GM19035 (cell line): ENCODE data around the gene MAP4.

Source experiments
- ATAC-seq: cut with Tn5 transposase; IDR thresholded peaks from one replicate; pipeline ENCODE4 v1.9.1; 2021; ENCODE audit not compliant: unreplicated experiment

Gene MAP4

GRCh38 chr3:47964740-47965139, 51.5 kb downstream of the MAP4 start:
- no peak for ATAC-seq

- no peak for ATAC-seq
Measured at GRCh38 chr3:47961815-47962606, 54.2 kb downstream of the MAP4 start.

DNA sequence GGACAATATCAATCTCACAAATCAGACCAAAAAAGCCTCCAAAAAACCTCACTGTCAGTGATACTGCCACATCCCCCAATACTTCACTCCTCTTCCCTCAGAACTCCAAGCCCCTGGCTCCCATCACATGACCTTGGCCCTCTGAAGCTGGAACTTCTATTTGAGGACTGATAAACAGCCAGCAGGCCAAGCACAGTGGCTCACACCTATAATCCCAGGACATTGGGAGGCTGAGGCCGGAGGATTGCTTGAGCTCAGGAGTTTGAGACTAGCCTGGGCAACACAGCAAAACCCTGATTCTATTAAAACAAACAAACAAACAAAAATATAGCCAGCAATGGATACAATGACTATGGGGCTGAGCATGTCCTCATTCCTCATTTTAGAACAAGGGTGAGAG, 55.2 kb downstream of the MAP4 start:
- ATAC-seq: no peak

- no peak for ATAC-seq
Measured at GRCh38 chr3:47956521-47956920, 59.7 kb downstream of the MAP4 start.

- ATAC-seq: no peak
Measured at GRCh38 chr3:47954567-47954966, 61.6 kb downstream of the MAP4 start.

DNA sequence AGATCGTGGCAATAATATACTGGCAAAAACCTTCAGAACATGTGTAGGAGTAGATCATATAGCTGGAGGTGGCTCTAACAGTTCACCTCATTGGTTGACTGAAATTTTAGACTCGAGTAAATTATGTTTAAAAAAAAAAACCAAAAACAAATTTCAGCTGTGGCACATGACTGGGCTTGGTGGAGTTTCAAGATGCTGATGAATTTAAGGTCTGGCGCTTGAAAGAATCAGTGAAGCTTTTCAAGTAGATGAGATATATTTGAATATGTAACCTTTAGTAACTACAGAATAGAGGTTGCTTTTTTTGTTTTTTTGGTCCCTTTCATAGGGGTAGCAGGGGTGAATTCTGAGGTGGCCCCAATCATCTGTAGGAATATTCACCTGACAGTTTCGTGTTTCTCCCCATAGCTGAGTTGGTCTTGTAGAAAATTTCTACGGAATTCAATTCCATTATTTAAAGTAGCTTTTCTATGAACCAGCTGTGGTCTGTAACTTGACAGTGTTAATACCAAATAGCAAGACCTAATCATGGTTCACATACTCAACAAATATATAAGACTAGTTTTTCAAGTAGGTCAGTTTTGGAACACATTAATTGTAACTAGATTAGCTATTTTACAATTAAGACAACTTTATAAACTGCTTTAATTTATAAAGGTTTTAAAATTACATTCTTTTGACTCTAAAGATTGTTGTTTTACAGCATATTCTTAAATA, 65.6 kb downstream of the MAP4 start:
- no peak for ATAC-seq

DNA sequence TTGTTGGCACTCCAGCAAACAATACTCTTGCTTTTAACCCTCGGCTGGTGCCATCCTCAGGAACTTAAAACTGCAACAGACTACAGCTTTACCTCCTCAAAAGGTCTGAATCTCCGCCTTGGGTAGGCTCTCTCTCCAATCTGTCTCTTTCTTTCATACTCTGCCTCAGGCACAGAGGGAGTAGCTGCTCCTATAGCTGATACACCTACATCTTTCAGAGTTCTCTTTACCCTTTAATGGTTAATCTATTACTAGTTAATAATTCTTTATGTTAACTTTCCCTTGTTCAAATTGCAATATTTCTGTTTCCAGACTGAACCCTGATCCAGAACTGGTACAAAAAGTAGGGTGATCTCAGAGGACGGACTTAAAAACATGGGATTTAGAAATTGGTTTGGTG, 66.2 kb downstream of the MAP4 start:
- ATAC-seq: no peak

DNA sequence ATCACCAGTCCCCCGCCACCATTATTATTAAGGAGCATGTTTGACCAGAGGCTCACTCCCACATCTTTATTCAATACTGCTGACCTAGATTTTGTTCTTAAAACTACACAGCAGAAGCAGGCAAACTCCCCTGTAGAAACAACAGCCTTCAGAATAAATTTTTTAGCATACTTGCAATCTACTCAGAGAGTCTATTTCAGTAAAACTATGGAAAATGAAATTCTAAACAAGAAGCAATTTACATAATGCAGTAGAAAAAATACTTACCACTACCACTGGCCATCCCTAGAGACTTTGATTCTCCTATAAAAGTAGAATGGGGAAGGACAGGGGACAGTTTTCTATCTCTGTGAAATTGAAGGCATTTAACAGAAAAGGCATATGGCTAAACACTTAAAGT, 76.0 kb downstream of the MAP4 start:
- ATAC-seq: no peak

DNA sequence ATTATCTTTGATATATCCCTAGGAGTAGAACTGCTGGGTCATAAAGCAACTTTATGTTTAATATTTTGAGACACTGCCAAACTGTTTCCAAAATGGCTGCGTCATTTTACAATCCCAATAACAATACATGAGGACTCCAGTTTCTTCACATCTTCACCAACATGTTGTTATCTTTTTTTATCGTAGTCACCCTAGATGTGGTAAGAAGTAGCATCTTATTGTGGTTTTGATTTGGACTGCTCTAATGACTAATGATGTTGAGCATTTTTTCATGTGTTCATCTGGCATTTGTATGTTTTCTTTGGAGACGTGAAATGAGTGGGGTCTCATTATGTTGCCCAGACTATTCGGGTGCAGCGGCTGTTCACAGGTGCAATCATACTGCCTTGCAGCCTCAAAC, 83.8 kb downstream of the MAP4 start:
- no peak for ATAC-seq

GRCh38 chr3:47930979-47931378, 85.2 kb downstream of the MAP4 start:
- no peak for ATAC-seq

DNA sequence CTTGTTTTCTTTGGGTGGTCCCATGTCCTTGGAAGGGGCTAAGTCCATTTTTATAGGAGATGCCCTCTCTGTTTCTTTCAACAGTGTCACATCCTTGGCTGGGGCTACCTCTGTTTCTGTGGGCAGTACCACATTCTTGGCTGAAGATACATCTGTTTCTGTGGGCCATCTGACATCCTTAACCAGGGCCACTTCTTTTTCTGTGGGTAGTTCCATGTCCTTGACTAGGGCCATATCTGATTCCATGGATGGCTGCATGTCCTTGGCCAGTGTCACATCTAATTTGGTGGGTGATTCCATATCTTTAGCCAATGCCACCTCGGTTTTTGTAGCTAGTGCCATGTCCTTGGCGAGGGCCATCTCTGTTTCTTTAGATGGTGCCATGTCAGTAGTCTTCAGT, 99.5 kb downstream of the MAP4 start:
- no peak for ATAC-seq

DNA sequence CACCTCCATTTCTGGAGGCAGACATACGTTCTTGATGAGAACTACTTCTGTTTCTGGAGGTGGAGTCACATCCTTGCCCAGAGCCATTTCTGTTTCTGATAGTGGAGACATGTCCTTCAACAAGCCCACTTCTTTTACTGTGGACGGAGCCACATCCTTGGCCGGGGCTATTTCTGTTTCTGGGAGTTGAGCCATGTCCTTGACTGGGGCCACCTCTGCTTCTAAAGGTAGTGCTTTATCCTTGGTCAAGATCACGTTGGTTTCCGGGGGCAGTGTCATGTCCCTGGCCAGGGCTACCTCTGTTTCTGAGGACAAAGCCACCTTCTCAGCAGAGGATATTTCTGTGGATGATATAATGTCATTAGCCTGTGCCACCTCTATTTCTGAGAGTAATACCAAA, 100.0 kb downstream of the MAP4 start:
- ATAC-seq: no peak

GRCh38 chr3:47912006-47912504, 104.2 kb downstream of the MAP4 start:
- no peak for ATAC-seq

- no peak for ATAC-seq
Measured at GRCh38 chr3:47910777-47911440, 105.3 kb downstream of the MAP4 start.

- no peak for ATAC-seq
Measured at GRCh38 chr3:47910233-47910632, 106.0 kb downstream of the MAP4 start.

DNA sequence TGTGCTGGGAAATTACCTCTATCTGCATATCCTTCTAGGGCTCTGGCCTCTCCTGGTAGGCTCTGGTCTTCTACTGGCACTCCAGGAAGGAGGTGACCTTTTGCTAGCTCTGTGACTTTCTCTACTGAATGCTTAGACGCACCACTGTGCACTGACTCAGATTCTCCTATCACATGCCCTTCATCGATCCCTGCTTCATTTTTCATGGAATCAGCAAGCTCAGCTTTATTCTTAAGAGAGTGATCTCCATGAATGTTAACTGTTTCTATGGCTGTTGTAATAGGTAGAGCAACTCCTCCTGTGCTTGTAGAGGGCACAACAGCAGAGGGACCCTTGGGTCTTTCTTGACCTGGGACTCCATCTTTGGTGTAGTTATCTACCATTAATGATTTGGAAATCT, 106.6 kb downstream of the MAP4 start:
- no peak for ATAC-seq

- ATAC-seq: no peak
Measured at GRCh38 chr3:47908744-47909143, 107.5 kb downstream of the MAP4 start.

GRCh38 chr3:47907784-47908183, 108.4 kb downstream of the MAP4 start:
- no peak for ATAC-seq

- ATAC-seq: no peak
Measured at GRCh38 chr3:47902746-47903145, 113.5 kb downstream of the MAP4 start.

DNA sequence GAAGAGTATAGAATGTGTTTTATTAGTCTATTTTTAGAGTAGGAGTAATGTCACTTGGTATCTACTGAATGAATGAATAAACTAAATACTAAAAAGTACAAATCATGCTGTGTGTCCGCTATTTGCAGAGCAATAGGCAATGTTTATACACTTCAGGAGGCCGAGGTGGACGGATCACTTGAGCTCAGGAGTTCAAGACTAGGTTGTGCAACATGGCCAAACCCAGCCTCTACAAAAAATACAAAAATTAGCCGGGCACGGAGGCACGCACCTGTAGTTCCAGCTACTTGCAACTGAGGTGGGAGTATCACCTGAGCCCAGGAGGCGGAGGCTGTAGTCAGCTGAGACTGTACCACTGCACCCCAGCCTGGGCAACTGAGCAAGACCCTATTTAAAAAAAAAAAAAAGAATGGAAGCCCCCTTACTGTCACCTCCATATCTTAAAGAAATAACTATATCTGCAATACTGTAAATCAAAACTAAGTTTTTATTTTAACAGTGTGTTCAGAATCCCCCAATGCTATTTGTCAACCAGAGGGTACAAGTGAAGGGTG, 114.9 kb downstream of the MAP4 start:
- no peak for ATAC-seq

DNA sequence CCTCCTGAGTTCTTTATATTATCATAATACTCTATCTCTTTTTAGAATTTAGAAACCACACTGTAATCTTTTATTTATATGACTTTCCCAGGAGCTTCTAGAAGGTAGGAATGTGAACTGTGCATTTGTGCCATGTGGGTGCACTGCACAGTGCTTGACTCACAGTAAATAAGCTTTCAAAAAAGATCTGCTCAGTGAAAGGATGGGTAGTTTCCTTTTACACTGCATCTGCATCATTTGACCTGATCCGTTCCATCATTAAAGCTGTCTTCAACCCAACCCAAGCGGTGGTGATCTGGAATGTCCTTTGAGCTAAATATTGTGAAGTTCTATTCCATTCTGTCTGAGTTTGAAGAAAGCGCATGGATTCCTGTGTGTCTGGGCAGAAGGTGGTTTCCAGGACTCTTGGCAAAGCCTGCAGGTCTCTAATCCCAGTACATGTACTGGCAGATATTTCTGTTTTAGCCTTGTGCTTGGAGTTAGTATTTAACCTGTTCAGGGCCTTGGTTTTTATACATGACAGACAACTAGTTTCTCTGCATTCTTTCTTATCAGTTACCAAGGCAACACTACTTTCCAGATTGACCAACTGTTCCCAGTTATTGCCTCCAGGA, 116.6 kb downstream of the MAP4 start:
- no peak for ATAC-seq
